ENCODE measurements around the gene ZNF559.

DNA sequence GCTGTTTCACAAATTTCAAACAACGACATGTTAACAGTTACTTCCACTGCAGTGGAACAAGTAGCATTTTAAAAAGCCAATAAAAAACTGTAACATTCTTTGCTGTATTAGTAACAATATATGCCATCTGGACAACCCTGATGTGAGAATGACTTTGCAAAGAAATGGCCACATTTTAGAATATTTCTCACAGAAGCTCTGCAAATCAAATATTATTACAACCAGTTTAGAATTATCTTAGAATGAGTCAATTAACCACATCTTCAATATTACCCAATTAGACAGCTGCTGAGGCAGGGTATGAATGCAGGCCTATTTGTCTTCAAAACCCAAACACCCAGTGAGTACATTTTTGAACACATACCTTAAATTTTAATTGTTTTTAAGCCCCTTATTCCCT is 17.5 kb upstream of the ZNF559 start:
- TF ChIP-seq, protein P1, sequence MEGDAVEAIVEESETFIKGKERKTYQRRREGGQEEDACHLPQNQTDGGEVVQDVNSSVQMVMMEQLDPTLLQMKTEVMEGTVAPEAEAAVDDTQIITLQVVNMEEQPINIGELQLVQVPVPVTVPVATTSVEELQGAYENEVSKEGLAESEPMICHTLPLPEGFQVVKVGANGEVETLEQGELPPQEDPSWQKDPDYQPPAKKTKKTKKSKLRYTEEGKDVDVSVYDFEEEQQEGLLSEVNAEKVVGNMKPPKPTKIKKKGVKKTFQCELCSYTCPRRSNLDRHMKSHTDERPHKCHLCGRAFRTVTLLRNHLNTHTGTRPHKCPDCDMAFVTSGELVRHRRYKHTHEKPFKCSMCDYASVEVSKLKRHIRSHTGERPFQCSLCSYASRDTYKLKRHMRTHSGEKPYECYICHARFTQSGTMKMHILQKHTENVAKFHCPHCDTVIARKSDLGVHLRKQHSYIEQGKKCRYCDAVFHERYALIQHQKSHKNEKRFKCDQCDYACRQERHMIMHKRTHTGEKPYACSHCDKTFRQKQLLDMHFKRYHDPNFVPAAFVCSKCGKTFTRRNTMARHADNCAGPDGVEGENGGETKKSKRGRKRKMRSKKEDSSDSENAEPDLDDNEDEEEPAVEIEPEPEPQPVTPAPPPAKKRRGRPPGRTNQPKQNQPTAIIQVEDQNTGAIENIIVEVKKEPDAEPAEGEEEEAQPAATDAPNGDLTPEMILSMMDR (IDR thresholded peaks at IDR 0.05): no peak
- no peak for TF ChIP-seq POLR2A (IDR thresholded peaks at IDR 0.05)

All from prostate gland (tissue), 2 donors.